Measurements from ENCODE around the gene GALNT11.

GALNT11 gene

GRCh38 chr7:151992375-151992774, 33.1 kb upstream of the GALNT11 start:
- H3K4me3 ChIP-seq (ENCODE audit: low read depth, low read length): no peak overlapping the region
- TF ChIP-seq, protein P1, sequence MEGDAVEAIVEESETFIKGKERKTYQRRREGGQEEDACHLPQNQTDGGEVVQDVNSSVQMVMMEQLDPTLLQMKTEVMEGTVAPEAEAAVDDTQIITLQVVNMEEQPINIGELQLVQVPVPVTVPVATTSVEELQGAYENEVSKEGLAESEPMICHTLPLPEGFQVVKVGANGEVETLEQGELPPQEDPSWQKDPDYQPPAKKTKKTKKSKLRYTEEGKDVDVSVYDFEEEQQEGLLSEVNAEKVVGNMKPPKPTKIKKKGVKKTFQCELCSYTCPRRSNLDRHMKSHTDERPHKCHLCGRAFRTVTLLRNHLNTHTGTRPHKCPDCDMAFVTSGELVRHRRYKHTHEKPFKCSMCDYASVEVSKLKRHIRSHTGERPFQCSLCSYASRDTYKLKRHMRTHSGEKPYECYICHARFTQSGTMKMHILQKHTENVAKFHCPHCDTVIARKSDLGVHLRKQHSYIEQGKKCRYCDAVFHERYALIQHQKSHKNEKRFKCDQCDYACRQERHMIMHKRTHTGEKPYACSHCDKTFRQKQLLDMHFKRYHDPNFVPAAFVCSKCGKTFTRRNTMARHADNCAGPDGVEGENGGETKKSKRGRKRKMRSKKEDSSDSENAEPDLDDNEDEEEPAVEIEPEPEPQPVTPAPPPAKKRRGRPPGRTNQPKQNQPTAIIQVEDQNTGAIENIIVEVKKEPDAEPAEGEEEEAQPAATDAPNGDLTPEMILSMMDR (IDR thresholded peaks at IDR 0.05; ENCODE audit: control insufficient read depth, extremely low read depth, insufficient read depth): peak; percentile 75
- peak; percentile 50 for DNase-seq (ENCODE audit: low read depth)

- no peak overlapping the region for H3K4me3 ChIP-seq (ENCODE audit: low read depth, low read length)
- TF ChIP-seq, protein P1 (IDR thresholded peaks at IDR 0.05; ENCODE audit: control insufficient read depth, extremely low read depth, insufficient read depth): no peak
- no peak for DNase-seq (ENCODE audit: low read depth)
Observed at GRCh38 chr7:151993977-151994676, 31.3 kb upstream of the GALNT11 start.

DNA sequence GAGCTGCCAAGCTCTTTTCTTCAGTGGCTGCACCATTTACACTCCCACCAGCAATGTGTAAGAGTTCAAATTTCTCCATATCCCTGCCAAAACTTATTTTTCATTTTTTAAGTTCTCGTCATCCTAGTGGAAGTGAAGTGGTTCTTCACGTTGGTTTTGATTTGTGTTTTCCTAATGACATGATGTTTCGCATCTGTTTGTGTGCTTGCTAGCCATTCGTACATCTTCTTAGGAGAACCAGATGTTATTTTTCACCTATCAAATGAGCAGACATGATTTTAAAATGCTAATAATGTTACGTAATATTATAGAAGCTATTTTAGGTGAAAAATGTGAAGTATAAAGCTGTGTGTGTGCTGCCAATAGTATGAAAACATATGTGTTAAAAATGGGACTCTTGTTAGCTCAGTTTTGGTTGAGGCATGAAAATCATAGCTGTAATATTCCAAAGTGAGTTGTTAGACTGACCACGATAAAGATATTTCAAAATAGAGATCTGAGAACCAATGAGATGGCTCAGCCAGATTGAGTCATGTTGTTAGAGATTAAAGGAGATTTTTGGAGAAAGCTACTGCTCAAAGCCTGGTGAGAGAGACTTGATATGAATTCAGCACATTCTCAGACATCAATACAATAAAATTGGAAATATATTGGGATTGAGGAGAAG, 25.9 kb upstream of the GALNT11 start:
- no peak overlapping the region for H3K4me3 ChIP-seq (ENCODE audit: low read depth, low read length)
- DNase-seq (ENCODE audit: low read depth): no peak
- TF ChIP-seq, protein P1 (IDR thresholded peaks at IDR 0.05; ENCODE audit: control insufficient read depth, extremely low read depth, insufficient read depth): no peak

GRCh38 chr7:152000191-152000590, 25.3 kb upstream of the GALNT11 start:
- DNase-seq (ENCODE audit: low read depth): no peak
- H3K4me3 ChIP-seq (ENCODE audit: low read depth, low read length): no peak overlapping the region
- TF ChIP-seq, protein P1 (IDR thresholded peaks at IDR 0.05; ENCODE audit: control insufficient read depth, extremely low read depth, insufficient read depth): no peak

- no peak for DNase-seq (ENCODE audit: low read depth)
- no peak overlapping the region for H3K4me3 ChIP-seq (ENCODE audit: low read depth, low read length)
- TF ChIP-seq, protein P1 (IDR thresholded peaks at IDR 0.05; ENCODE audit: control insufficient read depth, extremely low read depth, insufficient read depth): no peak
Observed at GRCh38 chr7:152006336-152006735, 19.1 kb upstream of the GALNT11 start.

DNA sequence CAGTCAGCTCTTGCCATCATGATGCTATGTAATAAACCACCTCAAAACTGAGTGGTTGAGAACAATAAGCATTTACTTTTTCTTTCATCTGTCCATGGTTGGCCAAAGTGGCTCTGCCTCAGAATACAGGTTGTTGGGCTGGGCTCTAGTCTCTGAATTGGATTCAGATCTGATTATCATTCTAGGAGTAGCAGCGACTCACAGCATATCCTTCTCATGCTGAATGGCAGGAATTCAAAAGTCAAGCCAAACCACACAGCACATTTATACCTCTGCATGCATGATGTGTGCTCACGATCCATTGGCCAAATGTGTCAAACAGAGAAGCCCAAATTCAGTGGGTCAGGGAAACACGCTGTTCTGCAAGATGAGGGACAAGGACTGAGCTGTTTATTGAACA, 13.6 kb upstream of the GALNT11 start:
- no peak for DNase-seq (ENCODE audit: low read depth)
- H3K4me3 ChIP-seq (ENCODE audit: low read depth, low read length): no peak overlapping the region
- TF ChIP-seq, protein P1 (IDR thresholded peaks at IDR 0.05; ENCODE audit: control insufficient read depth, extremely low read depth, insufficient read depth): no peak

All from LNCaP clone FGC (cell line).